ENCODE results near the gene NXF2B. TPM values are rescaled to one million over a fixed set of nuclear protein-coding genes. Genes with fewer than 3 reads are reported as not detected.

The NXF2B gene, protein sequence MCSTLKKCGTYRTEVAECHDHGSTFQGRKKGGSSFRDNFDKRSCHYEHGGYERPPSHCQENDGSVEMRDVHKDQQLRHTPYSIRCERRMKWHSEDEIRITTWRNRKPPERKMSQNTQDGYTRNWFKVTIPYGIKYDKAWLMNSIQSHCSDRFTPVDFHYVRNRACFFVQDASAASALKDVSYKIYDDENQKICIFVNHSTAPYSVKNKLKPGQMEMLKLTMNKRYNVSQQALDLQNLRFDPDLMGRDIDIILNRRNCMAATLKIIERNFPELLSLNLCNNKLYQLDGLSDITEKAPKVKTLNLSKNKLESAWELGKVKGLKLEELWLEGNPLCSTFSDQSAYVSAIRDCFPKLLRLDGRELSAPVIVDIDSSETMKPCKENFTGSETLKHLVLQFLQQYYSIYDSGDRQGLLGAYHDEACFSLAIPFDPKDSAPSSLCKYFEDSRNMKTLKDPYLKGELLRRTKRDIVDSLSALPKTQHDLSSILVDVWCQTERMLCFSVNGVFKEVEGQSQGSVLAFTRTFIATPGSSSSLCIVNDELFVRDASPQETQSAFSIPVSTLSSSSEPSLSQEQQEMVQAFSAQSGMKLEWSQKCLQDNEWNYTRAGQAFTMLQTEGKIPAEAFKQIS
- total RNA-seq (2022; extraction: Qiagen RNA extraction): not detected in 5 replicates

GRCh38 chrX:102439908-102440307, at the start of gene NXF2B:
Gene NXF2B, minus strand, starts transcription at chrX:102440008. Its CDS starts 59,972 bp downstream, at chrX:102380036.

GRCh38 chrX:102471762-102472220, 32.0 kb upstream of the NXF2B start, which contains the start of gene TCP11X2:
Gene TCP11X2, minus strand, starts transcription at chrX:102471812.

Other genes with a start within 250 kb of the NXF2B start
- not detected in 5 replicates for gene TCP11X1, start 224.7 kb downstream of the NXF2B start, total RNA-seq (2022; extraction: Qiagen RNA extraction)
- gene NXF2, start 192.8 kb downstream of the NXF2B start, total RNA-seq (2022; extraction: Qiagen RNA extraction): not detected in 5 replicates
- not detected in 5 replicates for gene TCP11X2, start 31.8 kb upstream of the NXF2B start, total RNA-seq (2022; extraction: Qiagen RNA extraction)
- gene TMSB15A, start 76.7 kb upstream of the NXF2B start, total RNA-seq (2022; extraction: Qiagen RNA extraction): 0.60 to 1.2 TPM (median 0.89 TPM) in 5 replicates
- gene ARMCX5, start 159.5 kb upstream of the NXF2B start, total RNA-seq (2022; extraction: Qiagen RNA extraction): 8.8 to 13.9 TPM (median 10.4 TPM) in 5 replicates
- 0.22 to 0.35 TPM (median 0.26 TPM) in 5 replicates for gene GPRASP1, start 211.5 kb upstream of the NXF2B start, total RNA-seq (2022; extraction: Qiagen RNA extraction)